Measurements from ENCODE around the gene TLE3.

TLE3 gene

GRCh38 chr15:70048198-70048565 is 49.5 kb downstream of the TLE3 start:
- DNase-seq (ENCODE audit: low spot score), result no peak

- DNase-seq (ENCODE audit: low spot score), result no peak
These were observed 50.1 kb downstream of the TLE3 start for GRCh38 chr15:70047386-70048197.

GRCh38 chr15:70046679-70047369 is 50.9 kb downstream of the TLE3 start:
- no peak for DNase-seq (ENCODE audit: low spot score)

GRCh38 chr15:70045045-70045444 is 52.7 kb downstream of the TLE3 start:
- peak; percentile 30 for DNase-seq (ENCODE audit: low spot score)

GRCh38 chr15:70044168-70044567 is 53.5 kb downstream of the TLE3 start:
- DNase-seq (ENCODE audit: low spot score), result no peak

- DNase-seq (ENCODE audit: low spot score), result no peak
These were observed 54.1 kb downstream of the TLE3 start for GRCh38 chr15:70043590-70043989.

GRCh38 chr15:70042553-70043214 is 55.0 kb downstream of the TLE3 start:
- DNase-seq (ENCODE audit: low spot score), result no peak

GRCh38 chr15:70039917-70040316 is 57.8 kb downstream of the TLE3 start:
- no peak for DNase-seq (ENCODE audit: low spot score)

- DNase-seq (ENCODE audit: low spot score), result no peak
These were observed 58.9 kb downstream of the TLE3 start for GRCh38 chr15:70038730-70039392.

GRCh38 chr15:70037292-70037640 is 60.5 kb downstream of the TLE3 start:
- DNase-seq (ENCODE audit: low spot score), result no peak

- no peak for DNase-seq (ENCODE audit: low spot score)
These were observed 61.0 kb downstream of the TLE3 start for GRCh38 chr15:70036585-70037291.

- DNase-seq (ENCODE audit: low spot score), result no peak
These were observed 62.0 kb downstream of the TLE3 start for GRCh38 chr15:70035719-70036077.

GRCh38 chr15:70035051-70035718 is 62.5 kb downstream of the TLE3 start:
- DNase-seq (ENCODE audit: low spot score), result no peak

- no peak for DNase-seq (ENCODE audit: low spot score)
These were observed 63.1 kb downstream of the TLE3 start for GRCh38 chr15:70034596-70034995.

GRCh38 chr15:70034141-70034540 is 63.6 kb downstream of the TLE3 start:
- DNase-seq (ENCODE audit: low spot score), result no peak

- peak; percentile 10 for DNase-seq (ENCODE audit: low spot score)
These were observed 64.1 kb downstream of the TLE3 start for GRCh38 chr15:70033529-70034140.

- no peak for DNase-seq (ENCODE audit: low spot score)
These were observed 64.6 kb downstream of the TLE3 start for GRCh38 chr15:70033109-70033508.

- DNase-seq (ENCODE audit: low spot score), result no peak
These were observed 65.2 kb downstream of the TLE3 start for GRCh38 chr15:70032509-70032908.

- no peak for DNase-seq (ENCODE audit: low spot score)
These were observed 66.0 kb downstream of the TLE3 start for GRCh38 chr15:70031713-70032112.

GRCh38 chr15:70031261-70031660 is 66.5 kb downstream of the TLE3 start:
- DNase-seq (ENCODE audit: low spot score), result no peak

GRCh38 chr15:70030851-70031250 is 66.9 kb downstream of the TLE3 start:
- no peak for DNase-seq (ENCODE audit: low spot score)

Measured in kidney tubule cell (primary cell).